Measurements from ENCODE around the gene ABHD17C.

ABHD17C gene

GRCh38 chr15:80789296-80789695, 94.2 kb downstream of the ABHD17C start:
- H3K4me3 ChIP-seq (replicated peaks; ENCODE audit: low read depth, low read length), result no peak overlapping the region
- no peak for DNase-seq (ENCODE audit: low read depth)
- no peak for TF ChIP-seq CTCF (IDR thresholded peaks at IDR 0.05; ENCODE audit: low read length, missing control alignments)

- TF ChIP-seq CTCF (IDR thresholded peaks at IDR 0.05; ENCODE audit: low read length, missing control alignments), result no peak
- H3K4me3 ChIP-seq (replicated peaks; ENCODE audit: low read depth, low read length), result no peak overlapping the region
- no peak for DNase-seq (ENCODE audit: low read depth)
These were observed 94.7 kb downstream of the ABHD17C start for GRCh38 chr15:80789796-80790195.

- H3K4me3 ChIP-seq (replicated peaks; ENCODE audit: low read depth, low read length), result no peak overlapping the region
- no peak for TF ChIP-seq CTCF (IDR thresholded peaks at IDR 0.05; ENCODE audit: low read length, missing control alignments)
- no peak for DNase-seq (ENCODE audit: low read depth)
These were observed 95.1 kb downstream of the ABHD17C start for GRCh38 chr15:80790236-80790635.

- H3K4me3 ChIP-seq (replicated peaks; ENCODE audit: low read depth, low read length), result no peak overlapping the region
- no peak for DNase-seq (ENCODE audit: low read depth)
- TF ChIP-seq CTCF (IDR thresholded peaks at IDR 0.05; ENCODE audit: low read length, missing control alignments), result no peak
These were observed 95.9 kb downstream of the ABHD17C start for GRCh38 chr15:80791004-80791403.

- DNase-seq (ENCODE audit: low read depth), result no peak
- H3K4me3 ChIP-seq (replicated peaks; ENCODE audit: low read depth, low read length), result no peak overlapping the region
- no peak for TF ChIP-seq CTCF (IDR thresholded peaks at IDR 0.05; ENCODE audit: low read length, missing control alignments)
These were observed 101.3 kb downstream of the ABHD17C start for GRCh38 chr15:80796407-80796806.

GRCh38 chr15:80798911-80799310, 103.8 kb downstream of the ABHD17C start:
- no peak for DNase-seq (ENCODE audit: low read depth)
- TF ChIP-seq CTCF (IDR thresholded peaks at IDR 0.05; ENCODE audit: low read length, missing control alignments), result no peak
- H3K4me3 ChIP-seq (replicated peaks; ENCODE audit: low read depth, low read length), result no peak overlapping the region

- no peak for TF ChIP-seq CTCF (IDR thresholded peaks at IDR 0.05; ENCODE audit: low read length, missing control alignments)
- H3K4me3 ChIP-seq (replicated peaks; ENCODE audit: low read depth, low read length), result no peak overlapping the region
- no peak for DNase-seq (ENCODE audit: low read depth)
These were observed 105.0 kb downstream of the ABHD17C start for GRCh38 chr15:80800067-80800466.
